ENCODE results near the gene DLG2.

DNA sequence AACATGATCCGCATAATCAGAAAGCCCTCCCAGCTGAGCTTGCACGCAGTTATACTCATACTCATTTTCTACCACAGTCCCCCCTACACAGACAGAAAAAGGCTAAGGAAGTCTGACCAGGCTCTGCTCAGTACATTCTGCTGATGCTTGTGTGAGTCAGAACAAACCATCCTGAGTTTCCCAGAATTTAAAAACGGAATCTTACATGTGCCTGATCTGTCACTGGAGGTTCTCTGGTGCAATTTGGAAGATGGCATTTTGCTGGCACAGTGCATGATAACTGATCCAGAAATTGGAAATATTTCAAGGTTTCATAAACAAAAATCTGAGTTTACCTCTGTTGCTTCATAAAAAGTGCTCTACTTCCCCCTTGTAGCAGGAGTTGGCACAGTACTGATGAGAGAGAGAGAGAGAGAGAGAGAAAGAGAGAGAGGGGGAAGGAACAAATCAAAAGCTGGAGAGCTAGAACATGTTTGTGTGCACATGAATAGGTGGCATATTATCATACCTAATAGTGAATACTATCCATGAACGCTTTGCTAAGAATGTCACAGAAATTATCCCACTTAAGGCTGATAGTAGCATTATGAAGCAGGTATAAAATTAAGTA, 1085.3 kb downstream of the DLG2 start:
- no peak for TF ChIP-seq TAF1 (IDR thresholded peaks at IDR 0.05; ENCODE audit: low read depth)
- no peak for TF ChIP-seq RAD21 (IDR thresholded peaks at IDR 0.05; ENCODE audit: low read depth)
